Nephron (organoid): ENCODE measurements around the gene HLA-DPB1.

ENCODE experiments used
- H3K27ac Mint-ChIP-seq, 3 experiments: 2 replicates each; pipeline ENCODE4 v1.8.0; 2020; ENCODE audit warnings: mixed read lengths in 3 of 3, mild to moderate bottlenecking in 2 of 3, moderate library complexity in 1 of 3
- H3K27me3 Mint-ChIP-seq: 2 replicates; pipeline ENCODE4 v1.8.0; 2021; ENCODE audit warnings: low read depth, mild to moderate bottlenecking, moderate library complexity, mixed read lengths
- H3K36me3 Mint-ChIP-seq: 2 replicates; pipeline ENCODE4 v1.8.0; 2020; ENCODE audit warnings: low read depth, mixed read lengths
- H3K4me1 Mint-ChIP-seq: 2 replicates; pipeline ENCODE4 v1.8.0; 2020; ENCODE audit warnings: mixed read lengths
- H3K4me3 Mint-ChIP-seq, 3 experiments: 2 replicates each; pipeline ENCODE4 v1.8.0; 2020; ENCODE audit warnings: mild to moderate bottlenecking in 3 of 3, mixed read lengths in 3 of 3, moderate library complexity in 2 of 3
- H3K9me3 Mint-ChIP-seq: 2 replicates; pipeline ENCODE4 v1.8.0; 2020; ENCODE audit warnings: mixed read lengths
- TF ChIP-seq, protein P1 (sequence below), 3 experiments: fragments of 200-600 bp; sonication (generic); IDR thresholded peaks; one replicate each; pipeline ENCODE4 v1.5.0; 2021; ENCODE audit warnings: antibody characterized with exemption in 3 of 3; ENCODE audit not compliant: unreplicated experiment in 3 of 3

HLA-DPB1 gene

DNA sequence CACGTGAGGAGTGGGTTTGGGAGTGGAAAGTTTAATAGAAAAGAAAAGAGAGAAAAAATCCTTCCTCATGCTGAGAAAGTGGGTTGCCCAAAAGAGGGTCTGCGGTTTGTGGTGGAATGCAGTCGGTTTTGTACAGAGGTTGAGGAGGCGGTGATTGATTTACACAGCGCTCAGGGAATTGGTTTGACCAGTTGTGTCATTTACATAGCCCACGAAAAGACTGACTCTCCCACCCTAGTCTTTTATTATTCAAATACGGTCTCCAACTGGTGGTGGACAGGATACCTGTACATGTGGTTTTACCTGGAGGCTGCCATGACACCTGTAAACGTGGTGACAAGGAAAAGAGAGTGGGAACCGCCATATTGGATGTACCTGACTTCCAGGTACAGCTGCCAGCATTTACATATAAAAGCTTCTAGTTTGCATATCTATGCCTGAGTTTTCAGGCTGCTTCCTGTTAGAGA, 42.1 kb downstream of the HLA-DPB1 start:
- Mint-ChIP-seq H3K27ac (no peak overlapping the region), H3K4me1 (peaks cover 14% of the 10 kb centered on the region), H3K4me3 (peak overlapping the region in 1 of 3 experiments; percentile 55), H3K9me3 (no peaks in the 10 kb centered on the region), H3K27me3 (peaks cover 86% of the 10 kb centered on the region), H3K36me3 (no peaks in the 10 kb centered on the region)
- TF ChIP-seq, protein P1, sequence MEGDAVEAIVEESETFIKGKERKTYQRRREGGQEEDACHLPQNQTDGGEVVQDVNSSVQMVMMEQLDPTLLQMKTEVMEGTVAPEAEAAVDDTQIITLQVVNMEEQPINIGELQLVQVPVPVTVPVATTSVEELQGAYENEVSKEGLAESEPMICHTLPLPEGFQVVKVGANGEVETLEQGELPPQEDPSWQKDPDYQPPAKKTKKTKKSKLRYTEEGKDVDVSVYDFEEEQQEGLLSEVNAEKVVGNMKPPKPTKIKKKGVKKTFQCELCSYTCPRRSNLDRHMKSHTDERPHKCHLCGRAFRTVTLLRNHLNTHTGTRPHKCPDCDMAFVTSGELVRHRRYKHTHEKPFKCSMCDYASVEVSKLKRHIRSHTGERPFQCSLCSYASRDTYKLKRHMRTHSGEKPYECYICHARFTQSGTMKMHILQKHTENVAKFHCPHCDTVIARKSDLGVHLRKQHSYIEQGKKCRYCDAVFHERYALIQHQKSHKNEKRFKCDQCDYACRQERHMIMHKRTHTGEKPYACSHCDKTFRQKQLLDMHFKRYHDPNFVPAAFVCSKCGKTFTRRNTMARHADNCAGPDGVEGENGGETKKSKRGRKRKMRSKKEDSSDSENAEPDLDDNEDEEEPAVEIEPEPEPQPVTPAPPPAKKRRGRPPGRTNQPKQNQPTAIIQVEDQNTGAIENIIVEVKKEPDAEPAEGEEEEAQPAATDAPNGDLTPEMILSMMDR (IDR thresholded peaks at IDR 0.05; ENCODE audit: unreplicated experiment in 3 of 3), result no peak

DNA sequence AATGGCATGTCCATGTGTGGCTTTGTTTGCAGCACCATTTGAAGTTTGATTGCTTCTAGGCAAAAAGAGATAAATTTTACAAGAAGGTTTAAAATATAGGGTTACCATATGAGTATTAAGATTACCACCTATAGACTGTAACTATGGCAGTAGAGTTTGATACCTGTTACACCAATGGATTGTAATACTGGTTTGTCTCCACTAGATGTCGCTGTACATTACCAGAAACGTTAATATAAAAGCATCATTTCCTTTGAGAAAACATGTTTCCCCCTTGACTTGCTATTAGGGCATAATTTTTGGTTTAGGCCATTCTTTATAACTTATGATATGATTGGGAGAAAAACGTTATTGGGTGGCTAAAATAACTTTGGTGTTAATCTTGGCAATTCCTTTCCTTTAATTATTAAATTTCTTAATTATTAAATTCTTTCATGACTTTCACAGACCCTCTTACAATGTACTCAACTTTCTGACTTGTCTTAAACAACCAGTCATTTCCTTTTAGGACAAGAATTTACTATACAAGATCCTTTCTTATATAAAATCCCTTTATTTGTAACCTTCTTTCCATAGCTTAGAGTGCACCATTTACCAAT, 42.8 kb downstream of the HLA-DPB1 start:
- H3K9me3 Mint-ChIP-seq, result peaks cover 3% of the 10 kb centered on the region

DNA sequence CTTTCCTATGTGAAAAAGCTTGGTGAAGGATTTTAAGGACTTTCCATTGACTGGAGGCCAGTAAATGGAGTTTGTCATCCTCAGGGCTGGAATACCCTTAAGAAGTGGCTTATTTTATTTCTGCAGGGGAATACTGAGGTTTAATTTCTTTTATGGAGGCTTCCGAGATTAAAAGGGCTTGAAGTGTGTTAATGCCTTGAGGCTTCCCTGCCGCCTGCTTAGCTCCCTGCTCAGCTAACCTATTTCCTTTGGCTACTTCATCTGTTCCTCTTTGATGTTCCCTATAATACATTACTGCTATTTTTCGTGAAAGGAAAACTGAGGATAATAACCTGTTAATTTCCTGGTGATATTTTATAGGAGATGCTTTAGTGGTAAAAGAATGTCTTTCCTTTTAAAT, 44.2 kb downstream of the HLA-DPB1 start:
- TF ChIP-seq, protein P1 (IDR thresholded peaks at IDR 0.05; ENCODE audit: unreplicated experiment in 3 of 3), result no peak
- Mint-ChIP-seq H3K27me3 (peaks cover 66% of the 10 kb centered on the region), H3K27ac (no peak overlapping the region), H3K4me3 (no peak overlapping the region), H3K9me3 (peaks cover 9% of the 10 kb centered on the region), H3K4me1 (peaks cover 14% of the 10 kb centered on the region), H3K36me3 (no peaks in the 10 kb centered on the region)

More for the DNA sequence above, 42.8 kb downstream of the HLA-DPB1 start:
- H3K27me3 Mint-ChIP-seq, result peaks cover 79% of the 10 kb centered on the region
- no peak overlapping the region for H3K4me3 Mint-ChIP-seq
- H3K36me3 Mint-ChIP-seq, result no peaks in the 10 kb centered on the region
- H3K27ac Mint-ChIP-seq, result no peak overlapping the region
- H3K4me1 Mint-ChIP-seq, result peaks cover 14% of the 10 kb centered on the region
- TF ChIP-seq, protein P1 (IDR thresholded peaks at IDR 0.05; ENCODE audit: unreplicated experiment in 3 of 3), result peak; percentile 73 to 82 (median 74)

DNA sequence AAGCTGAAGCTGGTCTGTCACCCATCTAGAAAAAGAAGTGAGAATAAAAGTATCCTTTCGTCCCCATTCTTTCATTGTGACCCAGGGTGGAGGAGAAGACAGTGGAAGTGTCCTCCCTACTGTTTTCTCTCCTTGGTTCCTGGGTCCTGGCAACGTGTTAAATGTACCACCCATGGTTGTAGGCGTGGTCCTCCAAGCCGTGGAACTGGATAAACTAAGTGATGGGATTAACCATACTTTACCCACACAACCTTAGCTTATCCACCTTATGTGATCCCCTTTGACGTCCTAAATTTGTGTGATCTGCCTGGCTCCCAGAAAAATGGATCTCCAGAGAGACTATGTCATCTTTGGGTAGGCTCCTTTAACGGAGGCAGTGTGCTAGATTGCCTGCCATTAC, 47.4 kb downstream of the HLA-DPB1 start:
- Mint-ChIP-seq H3K4me1 (no peaks in the 10 kb centered on the region), H3K9me3 (peaks cover 10% of the 10 kb centered on the region), H3K4me3 (no peak overlapping the region), H3K36me3 (no peaks in the 10 kb centered on the region), H3K27me3 (peaks cover 41% of the 10 kb centered on the region), H3K27ac (no peak overlapping the region)
- TF ChIP-seq, protein P1 (IDR thresholded peaks at IDR 0.05; ENCODE audit: unreplicated experiment in 3 of 3), result no peak

DNA sequence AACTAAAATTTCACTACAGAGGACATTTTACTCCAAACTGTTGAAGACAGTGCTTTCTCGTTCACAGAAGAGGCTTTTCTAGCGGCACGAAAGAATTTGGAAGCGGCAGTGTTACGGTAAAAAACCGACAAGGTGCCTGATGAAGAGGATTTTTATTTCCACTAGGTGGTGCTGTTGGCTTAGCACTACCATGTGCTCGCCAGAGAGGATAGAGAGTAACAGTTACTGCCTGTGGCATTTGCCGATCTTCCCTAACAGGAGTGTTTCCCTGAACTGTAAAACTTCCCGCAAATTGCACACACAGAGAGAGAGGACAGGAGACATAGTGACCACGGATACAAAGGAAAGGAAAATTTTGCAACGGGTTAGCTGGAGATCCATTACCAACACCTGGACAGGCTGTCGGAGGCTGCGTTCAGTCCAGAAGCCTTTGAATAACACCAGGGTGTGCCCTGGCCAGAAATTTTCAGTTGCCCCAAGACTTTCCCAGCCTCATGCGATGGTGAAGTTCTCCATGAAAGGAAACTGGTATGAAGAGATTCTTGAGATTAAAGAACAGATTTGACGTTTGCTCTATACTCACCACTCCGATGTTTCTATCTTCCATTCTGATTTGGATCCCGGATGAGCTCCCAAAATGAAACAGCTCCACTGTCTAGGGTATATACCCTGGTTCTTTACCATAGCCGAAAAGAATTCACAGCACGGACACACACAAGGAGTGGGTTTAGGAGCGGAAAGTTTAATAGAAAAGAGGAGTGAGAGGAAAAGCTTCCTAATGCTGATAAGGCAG, 48.1 kb downstream of the HLA-DPB1 start:
- Mint-ChIP-seq H3K27ac (no peak overlapping the region), H3K27me3 (peaks cover 34% of the 10 kb centered on the region), H3K4me3 (no peak overlapping the region), H3K9me3 (peaks cover 10% of the 10 kb centered on the region), H3K4me1 (no peaks in the 10 kb centered on the region), H3K36me3 (no peaks in the 10 kb centered on the region)
- TF ChIP-seq, protein P1 (IDR thresholded peaks at IDR 0.05; ENCODE audit: unreplicated experiment in 3 of 3), result peak in 1 of 3 experiments; percentile 39
